ENCODE results near the gene FOXJ2.
"Not testable (repeated sequence)": the region's sequence is repeated elsewhere in the genome, so short reads cannot be mapped to it uniquely, and the experiment has no call there.

Gene FOXJ2

DNA sequence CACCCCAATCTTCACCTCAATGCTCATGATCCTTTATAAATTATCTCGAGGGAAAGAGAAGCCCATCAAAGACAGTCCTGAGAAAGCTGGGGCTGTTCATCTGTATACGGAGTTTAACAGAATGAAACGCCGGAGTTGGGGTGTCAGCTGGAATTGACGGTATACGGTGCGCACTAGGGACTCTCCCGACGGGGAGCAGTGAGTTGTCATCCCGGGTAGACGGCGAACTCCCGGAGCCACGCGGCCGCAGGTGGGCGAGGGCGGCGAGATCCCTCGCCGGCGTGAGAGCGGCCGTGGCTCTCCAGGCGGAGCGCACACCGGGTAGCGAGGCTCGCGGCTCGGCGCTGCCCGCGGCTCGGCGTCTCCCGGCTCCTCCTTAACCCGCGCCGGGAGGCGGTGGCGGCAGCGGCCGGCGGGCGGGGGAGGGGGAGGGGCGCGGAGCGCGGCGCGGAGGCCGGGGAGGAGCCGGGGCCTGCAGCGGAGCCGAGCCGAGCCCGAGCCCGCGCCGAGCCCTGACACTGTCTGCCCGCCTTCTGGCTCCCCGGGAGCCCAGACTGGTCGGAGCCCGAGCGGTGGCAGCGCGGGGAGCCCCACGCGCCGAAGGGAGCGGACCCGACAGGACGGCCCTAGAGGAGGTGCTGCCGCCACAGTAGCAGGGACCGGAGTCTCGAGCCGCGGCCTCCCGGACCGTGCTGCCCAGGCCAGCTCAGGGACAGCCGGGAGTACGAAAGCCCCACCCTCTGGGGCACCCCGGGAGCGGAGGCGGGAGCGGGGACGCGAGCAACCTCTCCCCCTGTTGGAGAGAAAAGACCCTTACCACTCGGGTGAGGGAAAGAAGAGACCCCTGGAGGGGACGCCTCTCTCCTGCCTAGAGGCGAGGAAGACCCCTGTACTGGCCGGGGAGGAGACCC lies at the start of gene FOXJ2:
FOXJ2 (plus strand) TSS at position 475 of the 911 bp plus-strand sequence. CDS start 7,117 bp downstream, outside the sequence.
- DNase-seq, result peak; percentile 31

DNA sequence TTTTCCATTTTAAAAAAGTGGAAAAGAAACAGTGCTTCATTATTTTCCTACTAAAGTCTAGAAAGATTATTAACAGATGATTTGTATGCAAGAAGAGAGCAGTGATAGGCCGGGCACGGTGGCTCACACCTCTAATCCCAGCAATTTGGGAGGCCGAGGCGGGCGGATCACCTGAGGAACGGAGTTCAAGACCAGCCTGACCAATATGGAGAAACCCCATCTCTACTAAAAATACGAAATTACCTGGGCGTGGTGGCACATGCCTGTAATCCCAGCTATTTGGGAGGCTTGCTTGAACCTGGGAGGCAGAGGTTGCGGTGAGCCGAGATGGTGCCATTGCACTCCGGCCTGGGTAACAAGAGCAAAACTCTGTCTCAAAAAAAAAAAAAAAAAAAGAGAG lies 49.5 kb upstream of the FOXJ2 start:
- not testable (repeated sequence) for DNase-seq

DNA sequence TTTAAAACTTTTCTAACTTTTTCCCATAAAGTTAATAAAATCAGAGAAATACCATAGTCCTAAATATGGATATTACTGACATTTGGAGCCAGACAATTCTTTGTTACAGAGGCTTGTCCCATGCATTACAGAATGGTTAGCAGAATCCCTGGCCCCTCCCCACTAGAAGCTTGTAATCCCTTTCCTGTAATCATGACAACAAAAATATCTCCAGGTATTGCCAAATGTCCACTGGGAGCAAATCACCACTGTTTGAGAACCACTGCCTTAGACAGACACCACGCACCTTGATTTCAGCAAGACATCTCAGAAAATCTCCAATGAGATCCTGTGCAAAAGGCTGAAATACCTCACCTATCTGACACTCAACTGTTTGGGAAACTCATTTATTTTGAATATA lies 49.1 kb upstream of the FOXJ2 start:
- DNase-seq, result not testable (repeated sequence)

DNA sequence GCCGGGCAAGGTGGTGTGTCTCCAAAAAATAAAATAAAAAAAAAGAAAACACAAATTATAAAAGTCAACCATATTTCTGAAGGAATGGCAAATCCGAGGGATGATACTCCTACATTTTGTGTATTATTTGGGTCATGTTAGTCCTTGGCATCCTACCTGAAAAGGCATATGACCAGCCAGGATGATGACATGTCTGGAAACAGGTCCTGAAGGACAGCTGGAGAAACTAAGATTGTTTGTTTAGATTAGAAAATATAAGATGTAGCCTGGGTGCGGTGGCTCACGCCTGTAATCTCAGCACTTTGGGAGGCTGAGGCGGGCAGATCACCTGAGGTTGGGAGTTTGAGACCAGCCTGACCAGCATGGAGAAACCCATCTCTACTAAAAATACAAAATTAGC lies 47.6 kb upstream of the FOXJ2 start:
- DNase-seq, result no peak

DNA sequence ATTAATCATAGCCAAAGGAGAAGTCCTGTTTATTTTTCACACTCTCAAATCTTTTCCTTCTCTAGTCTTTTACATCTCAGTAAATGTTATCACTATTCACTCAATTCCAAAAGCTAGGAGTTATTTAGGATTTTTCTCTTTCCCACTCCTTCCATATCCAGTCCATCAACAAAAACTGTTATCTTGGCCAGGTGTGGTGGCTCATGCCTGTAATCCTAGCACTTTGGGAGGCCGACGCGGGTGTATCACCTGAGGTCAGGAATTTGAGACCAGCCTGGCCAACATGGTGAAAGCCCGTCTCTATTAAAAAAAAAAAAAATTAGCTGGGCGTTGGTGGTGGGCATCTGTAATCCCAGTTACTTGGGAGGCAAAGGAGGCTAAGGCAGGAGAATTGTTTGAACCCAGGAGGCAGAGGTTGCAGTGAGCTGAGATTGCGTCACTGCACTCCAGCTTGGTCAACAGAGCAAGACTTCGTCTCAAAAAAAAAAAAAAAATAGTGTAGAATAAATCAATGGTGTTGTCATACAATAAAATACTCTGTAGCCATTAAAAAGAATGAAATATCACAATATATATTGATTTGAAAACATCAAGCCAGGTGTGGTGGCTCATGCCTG lies 46.6 kb upstream of the FOXJ2 start:
- DNase-seq, result no peak

DNA sequence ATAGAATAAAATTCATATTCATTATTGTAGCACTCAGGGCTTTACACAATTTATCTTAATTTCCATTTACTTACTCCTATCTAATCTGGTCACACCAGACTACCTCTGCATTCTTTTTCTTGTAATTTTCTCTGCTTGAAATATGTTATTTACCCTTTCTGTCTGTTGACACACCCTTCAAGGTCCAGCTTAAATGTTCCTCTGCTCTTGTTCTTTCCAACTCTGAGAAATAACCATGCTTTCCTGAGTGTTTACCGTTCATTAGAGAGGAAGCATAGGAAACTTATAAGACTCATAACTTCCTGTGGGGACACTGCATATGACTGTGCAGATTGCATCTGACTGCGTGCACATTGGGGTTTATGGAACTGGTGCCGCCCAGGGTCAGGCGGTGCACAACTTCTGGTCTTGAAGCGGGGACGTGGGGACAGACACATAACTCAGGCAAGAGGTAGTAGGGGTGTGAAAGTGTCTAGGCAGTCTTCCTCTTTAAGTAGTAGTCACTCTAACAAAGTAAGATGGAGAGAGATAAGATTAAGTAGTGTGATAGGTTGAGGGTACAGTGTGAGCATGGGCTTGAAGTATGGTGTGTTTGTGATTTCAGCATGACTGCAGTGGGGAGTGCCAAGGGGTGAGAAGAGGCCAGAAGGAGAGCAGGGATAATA lies 42.6 kb upstream of the FOXJ2 start:
- DNase-seq, result no peak

DNA sequence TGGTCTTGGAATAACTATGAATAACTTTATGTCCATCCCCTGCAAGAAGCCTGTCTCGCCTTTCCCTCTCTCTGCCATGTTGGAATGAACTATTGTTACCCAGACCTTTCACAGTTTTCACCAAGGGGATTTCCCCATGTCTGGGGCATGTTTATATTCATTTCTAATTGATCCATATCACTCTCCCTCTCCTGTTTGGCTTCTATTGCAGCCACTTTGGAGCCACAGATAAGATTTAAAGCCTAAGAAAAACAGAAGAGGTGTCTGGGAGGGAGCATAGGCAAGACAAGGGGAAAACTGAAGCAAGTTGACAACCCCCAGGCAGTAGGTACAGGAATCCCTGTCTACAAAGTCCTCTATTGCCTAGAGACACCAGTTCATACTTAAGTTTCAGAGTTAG lies 41.0 kb upstream of the FOXJ2 start:
- DNase-seq, result no peak

DNA sequence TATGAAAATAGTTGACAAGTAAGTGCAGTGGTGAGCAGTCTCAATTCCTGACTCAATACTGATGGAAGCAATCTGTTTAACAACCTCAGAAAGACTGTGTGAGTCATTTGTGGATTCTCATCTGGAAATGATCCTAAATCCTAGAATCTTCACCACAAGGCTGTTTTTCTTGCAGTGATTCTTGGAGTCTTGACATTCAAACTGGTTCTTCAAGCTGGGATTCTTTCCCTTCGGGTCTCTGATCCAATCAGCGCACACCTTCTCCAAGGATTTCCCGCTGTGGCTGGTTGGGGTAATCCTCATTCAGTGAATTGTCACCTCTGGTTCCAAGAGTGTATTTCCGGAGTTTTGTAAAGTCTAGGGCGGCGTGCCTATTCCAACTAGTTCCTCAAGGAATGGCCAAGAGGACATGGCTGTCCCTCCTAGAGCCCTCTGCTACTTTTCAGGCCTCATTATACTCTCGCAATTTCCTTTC lies 37.7 kb upstream of the FOXJ2 start:
- no peak for DNase-seq

DNA sequence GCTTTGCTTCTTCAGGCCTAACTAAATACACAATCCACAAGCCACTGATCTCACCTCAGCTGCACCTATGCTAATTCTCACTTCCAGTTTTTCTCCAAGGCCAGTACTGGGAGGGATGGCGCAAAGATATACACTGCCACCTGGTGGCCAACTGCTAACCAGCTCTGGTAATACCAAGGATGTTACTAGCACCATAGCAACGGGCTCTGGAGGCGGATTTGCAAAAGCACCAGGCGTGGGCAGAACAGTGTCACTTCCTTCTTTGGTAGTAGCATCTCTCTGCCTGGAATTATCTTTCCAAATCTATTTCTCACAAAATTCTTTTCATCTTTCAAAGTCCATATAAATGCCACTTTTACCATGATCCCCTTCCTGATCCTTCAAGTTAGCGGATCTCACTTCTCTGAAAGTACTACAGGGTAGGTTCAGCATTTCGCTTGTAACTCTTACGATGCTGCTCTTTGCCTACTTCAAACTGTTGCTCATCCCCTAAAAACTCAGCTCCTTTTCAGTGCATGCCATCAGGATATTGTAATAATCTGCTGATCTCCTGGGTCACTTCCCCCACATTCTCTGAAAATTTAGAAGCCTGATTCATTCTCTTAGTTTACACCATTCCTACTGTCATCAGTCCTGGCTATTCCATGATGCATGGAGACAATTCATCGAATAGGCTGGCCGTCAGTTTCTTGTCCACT lies 37.1 kb upstream of the FOXJ2 start:
- peak; percentile 46 for DNase-seq

DNA sequence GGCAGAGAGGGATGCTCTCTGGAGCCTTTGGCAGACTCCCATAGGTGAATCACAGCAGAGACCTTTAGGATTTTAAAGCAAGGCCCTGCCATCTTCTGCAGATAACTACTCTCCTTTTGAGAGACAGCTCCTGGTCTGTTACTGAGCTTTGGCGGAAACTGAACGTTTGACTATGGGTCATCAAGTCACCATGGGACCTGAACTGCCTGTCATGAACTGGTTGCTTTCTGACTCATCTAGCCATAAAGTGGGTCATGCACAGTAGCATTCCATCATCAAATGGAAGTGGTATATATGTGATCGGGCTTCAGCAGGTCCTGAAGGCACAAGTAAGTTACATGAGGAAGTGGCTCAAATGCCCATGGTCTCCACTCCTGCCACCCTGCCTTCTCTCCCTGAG lies 31.7 kb upstream of the FOXJ2 start:
- DNase-seq, result not testable (repeated sequence)

DNA sequence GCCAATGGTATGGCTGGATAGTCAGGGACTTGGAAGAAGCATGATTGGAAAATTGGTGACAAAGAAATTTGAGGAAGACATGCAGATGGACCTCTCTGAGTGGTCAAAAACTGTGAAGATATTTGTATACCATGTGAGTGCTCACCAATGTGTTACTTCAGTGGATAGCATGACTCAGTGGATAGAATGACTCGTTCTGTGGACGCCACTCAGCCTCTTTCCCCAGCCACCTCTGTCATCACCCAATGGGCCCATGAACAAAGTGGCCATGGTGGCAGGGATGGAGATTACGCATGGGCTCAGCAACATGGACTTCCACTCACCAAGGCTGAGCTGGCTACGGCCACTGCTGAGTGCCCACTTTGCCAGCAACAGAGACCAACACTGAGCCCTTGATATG lies 31.0 kb upstream of the FOXJ2 start:
- not testable (repeated sequence) for DNase-seq

DNA sequence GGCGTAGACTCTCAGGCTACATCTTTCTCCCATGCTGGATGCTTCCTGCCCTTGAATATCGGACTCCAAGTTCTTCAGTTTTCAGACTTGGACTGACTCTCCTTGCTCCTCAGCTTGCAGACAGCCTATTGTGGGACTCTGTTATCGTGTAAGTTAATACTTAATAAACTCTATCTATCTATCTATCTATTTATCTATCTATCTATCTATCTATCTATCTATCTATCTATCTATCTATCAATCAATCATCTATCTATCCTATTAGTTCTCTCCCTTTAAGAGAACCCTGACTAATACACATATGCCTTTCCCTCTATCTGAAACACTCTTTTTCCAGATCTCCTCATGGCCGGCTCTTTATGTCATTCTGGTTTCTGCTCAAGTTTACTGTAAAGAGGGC lies 27.6 kb upstream of the FOXJ2 start:
- not testable (repeated sequence) for DNase-seq

DNA sequence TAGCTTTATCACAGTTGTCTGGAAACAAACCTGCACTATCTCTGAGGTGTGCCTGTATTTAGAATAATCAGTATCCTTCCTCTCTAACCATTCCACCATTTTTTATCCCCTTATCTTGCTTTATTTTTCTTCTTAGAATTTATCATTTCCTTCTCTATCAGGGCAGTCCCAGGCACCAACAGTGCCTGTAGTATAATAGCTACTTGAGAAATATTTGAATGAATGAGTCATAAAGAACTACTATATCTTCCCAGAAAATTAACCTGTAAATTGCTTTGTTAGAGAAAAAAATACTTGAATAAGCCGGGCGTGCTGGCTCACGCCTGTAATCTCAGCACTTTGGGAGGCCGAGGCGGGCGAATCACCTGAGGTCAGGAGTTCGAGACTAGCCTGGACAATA lies 21.2 kb upstream of the FOXJ2 start:
- no peak for DNase-seq

DNA sequence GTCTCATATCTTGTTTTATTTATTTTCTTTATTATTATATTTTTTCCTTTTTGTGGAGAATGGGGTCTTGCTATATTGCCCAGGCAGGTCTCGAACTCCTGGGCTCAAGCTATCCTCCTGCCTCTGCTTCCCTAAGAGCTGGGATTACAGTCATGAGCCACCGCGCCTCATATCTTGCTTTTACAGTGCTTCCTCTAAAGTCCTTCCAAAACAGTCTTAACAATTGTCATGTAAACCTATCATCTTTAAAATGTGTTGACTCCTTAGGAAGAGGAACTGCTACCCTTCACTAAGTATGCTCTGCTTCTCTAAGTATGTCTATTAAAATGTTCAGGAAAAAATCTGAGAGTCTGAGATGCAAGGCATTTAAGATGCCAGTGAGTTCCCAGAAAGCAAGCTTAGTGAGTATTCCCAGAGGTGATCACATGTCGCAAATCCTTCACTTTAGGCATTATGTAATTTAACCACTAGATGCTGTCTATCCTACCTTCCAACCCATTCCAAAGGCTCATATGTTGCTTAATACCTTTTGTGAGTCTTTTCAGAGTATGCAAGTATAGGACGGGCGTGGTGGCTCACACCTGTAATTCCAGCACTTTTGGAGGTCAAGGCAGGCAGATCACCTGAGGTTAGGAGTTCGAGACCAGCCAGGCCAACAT lies 19.7 kb upstream of the FOXJ2 start:
- DNase-seq, result no peak

DNA sequence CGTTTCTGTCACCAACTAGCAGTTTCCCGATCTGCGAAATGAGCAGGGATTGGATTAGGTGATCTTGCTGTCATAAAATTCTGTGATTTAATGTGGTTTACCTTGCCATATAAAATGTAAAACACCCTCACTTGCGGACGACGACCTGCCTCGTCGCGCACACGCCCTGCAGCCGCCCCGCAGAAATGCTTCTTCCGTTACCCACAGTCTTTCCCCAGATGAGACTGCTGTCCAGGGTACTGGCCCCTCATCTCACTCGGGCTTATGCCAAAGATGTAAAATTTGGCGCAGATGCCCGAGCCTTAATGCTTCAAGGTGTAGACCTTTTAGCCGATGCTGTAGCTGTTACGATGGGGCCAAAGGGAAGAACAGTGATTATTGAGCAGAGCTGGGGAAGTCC lies 17.7 kb upstream of the FOXJ2 start:
- no peak for DNase-seq

DNA sequence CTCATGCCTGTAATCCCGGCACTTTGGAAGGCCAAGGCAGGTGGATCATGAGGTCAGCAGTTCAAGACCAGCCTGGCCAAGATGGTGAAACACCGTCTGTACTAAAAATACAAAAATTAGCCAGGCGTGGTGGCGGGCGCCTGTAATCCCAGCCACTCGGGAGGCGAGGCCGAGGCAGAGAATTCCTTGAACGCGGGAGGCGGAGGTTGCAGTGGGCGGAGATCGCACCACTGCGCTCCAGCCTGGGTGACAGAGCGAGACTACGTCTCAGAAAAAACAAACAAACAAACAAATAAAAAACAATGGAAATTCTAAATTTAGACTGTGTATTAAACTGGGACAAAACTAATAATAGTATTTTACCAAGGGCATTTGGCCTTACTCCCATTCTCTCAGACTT lies 14.3 kb upstream of the FOXJ2 start:
- not testable (repeated sequence) for DNase-seq

DNA sequence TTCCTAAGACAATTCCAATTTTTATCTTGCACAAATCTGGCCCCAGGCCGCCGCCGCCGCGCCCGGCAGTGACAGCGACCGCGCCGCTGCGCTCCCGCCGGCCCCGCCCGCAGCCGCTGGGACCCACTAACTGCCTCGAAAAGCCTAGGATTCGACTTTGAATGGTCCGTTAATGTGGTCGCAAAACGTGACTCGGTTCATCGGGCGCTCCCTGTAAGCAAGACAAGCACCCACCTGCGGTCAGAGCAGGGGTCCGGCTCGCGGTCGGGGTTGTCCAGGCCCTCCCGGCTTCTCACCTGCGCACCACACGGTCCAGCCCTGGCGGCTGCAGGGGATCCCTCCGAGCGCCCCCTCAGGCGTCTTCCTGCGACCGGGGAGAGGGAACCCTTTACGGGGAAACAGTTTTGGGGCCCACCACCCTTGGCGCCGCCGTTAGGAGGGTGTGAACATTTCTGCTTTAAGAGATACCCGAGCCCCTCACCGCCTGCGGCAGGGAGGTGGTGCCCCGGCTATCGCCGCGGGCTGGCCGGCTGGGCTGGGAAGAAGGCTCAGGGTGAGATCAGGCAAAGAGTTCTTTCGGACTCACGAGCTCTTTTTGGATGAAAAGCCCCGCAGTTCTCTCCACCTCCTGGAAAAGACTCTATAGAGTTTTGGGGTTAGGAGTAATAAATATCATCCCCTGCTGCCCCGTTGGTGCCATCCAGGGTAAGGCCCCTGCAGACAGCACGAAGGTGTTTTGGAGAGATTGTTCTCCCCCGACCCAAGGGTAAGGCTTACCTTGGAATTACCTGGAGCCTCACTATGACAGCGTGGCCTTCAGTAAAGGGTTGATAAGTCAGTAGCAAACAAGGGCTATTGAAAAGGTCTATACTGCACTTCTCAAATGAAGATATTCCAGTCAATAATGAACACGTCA lies 13.6 kb upstream of the FOXJ2 start:
- DNase-seq, result no peak

DNA sequence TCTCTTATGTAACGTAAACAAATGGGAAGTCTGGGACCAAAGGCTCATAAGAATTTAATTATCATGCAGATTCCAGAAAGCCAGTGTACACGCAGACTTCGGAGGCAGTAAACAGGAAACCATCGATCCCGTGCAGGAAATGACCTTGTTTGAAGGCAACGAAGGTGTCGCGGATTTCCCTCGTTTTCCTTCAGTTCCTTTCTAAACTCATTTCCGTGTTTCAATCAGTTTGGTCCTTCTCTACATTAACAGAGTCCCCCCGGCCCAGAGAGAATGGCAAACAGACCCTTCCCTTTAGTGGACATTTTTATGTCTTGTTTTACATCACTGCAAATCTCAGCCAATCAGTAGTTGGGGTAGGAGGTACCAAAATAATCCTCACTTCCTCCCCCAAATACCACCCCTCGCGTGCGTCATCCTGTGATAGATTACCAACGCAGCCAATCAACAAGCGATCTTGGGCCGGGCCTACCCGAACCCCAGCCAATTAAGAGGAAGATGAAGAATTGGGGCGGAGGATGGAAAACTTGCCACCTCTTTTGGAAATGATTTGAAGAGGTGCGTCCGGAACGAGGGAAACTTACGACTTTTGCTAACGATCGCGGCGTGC lies 6.1 kb upstream of the FOXJ2 start:
- DNase-seq, result peak; percentile 94

DNA sequence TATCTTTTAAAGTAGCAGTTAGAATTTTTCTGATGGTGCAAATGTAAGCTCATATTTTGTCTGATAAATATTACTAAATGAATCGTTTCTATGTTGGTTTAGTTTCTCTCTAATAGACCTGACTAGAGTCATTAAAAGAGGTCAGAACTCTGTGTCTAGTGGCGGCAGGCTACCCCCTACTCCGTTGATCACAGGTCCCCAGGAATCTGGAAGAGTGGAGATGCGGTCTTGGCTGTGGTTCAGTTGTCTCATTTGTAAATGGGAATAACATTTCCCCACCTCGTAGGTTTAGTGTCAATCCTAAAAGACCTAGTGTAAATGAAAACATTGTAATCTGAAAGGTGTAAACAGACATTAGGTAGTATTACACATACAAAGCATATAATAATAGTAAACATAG lies 4.7 kb upstream of the FOXJ2 start:
- no peak for DNase-seq

DNA sequence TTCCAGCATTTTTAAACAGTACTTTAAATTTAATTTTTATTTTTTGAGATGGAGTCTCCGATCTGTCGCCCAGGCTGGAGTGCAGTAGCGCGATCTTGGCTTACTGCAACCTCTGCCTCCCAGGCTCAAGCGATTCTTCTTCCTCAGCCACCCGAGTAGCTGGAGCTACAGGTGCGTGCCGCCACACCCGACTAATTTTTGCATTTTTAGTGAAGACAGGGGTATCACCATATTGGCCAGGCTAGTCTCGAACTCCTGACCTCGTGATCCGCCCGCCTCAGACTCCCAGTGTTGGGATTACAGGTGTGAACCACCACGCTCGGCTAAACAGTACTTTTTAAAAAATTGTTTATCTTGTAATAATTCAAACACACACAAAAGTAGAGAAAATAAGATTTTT lies 4.2 kb upstream of the FOXJ2 start:
- DNase-seq, result no peak

DNA sequence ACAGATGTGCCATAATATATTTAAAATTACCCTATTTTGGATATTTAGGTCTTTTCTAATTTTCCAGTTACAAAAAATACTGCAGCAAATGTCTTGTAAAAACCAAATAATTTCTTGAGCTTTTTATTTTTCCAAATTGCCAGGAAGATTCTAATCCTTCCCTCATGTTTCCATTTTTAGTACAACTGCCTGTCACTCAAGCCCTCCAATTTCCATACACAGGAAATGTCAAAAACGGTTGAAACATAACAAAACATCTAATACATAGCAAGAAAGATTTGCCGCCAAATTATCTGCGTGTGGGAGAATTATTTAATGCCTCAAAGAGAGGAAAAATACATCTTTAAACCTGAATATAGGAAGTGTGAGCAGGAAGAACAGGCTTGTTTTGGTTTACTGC lies 2.3 kb upstream of the FOXJ2 start:
- no peak for DNase-seq

Data from NCI-H2227 treated with DMSO at 0.1 percent for 48 hours (cell line).